A673 (cell line): Measurements from ENCODE around the gene MPP4. TPM values are rescaled to one million over a fixed set of nuclear protein-coding genes. Genes with fewer than 3 reads are reported as not detected.

ENCODE experiments used
- BruUV-seq: library from RNA; stranded (reverse); fragments of 400-500 nt; replicated peaks from 2 replicates; lab custom pipeline; 2021; lab: Mats Ljungman, UMichigan
- CTCF ChIA-PET: fragments of 300-600 bp; sonication (Branson Sonifier 250); formaldehyde crosslinking; loops from one replicate; lab custom pipeline; 2022; ENCODE audit warnings: antibody characterized with exemption; lab: Charles Lee
- POLR2A ChIA-PET: fragments of 300-600 bp; sonication (Branson Sonifier 250); formaldehyde crosslinking; loops from one replicate; lab custom pipeline; 2022; ENCODE audit warnings: antibody characterized with exemption; ENCODE audit not compliant: low non-redundant PET; lab: Charles Lee
- DNase-seq: peaks from one replicate; pipeline ENCODE4 v3.0.0-alpha.2; 2015; ENCODE audit warnings: low spot score
- H3K27ac ChIP-seq: fragments of 200-600 bp; sonication (generic); 2 replicates; pipeline ENCODE4 v1.5.1; 2016; ENCODE audit warnings: mixed run types, low read depth, mild to moderate bottlenecking, mixed read lengths, antibody characterized with exemption, low read length; ENCODE audit not compliant: poor library complexity, severe bottlenecking
- H3K27me3 ChIP-seq: fragments of 200-600 bp; sonication (generic); replicated peaks from 2 replicates; pipeline ENCODE4 v1.6.1; 2017; ENCODE audit warnings: mixed run types, low read depth, mild to moderate bottlenecking, mixed read lengths, antibody characterized with exemption, low read length; ENCODE audit not compliant: insufficient read depth, poor library complexity
- H3K36me3 ChIP-seq: fragments of 200-600 bp; sonication (generic); 2 replicates; pipeline ENCODE4 v1.6.1; 2016; ENCODE audit warnings: mixed run types, mild to moderate bottlenecking, mixed read lengths, antibody characterized with exemption, low read length; ENCODE audit not compliant: insufficient read depth, poor library complexity, severe bottlenecking
- H3K4me1 ChIP-seq: fragments of 200-600 bp; sonication (generic); 2 replicates; pipeline ENCODE4 v1.6.1; 2017; ENCODE audit warnings: mixed run types, mild to moderate bottlenecking, mixed read lengths, antibody characterized with exemption, low read length; ENCODE audit not compliant: insufficient read depth, poor library complexity, severe bottlenecking
- H3K4me3 ChIP-seq: fragments of 200-600 bp; sonication (generic); 2 replicates; pipeline ENCODE4 v1.5.1; 2016; ENCODE audit warnings: low read depth, mixed run types, mild to moderate bottlenecking, mixed read lengths, low read length; ENCODE audit not compliant: poor library complexity, severe bottlenecking
- H3K9me3 ChIP-seq: fragments of 200-600 bp; sonication (generic); 2 replicates; pipeline ENCODE4 v1.6.1; 2016; ENCODE audit warnings: mixed run types, low read depth, mild to moderate bottlenecking, mixed read lengths, antibody characterized with exemption, low read length; ENCODE audit not compliant: poor library complexity, severe bottlenecking
- CTCF ChIP-seq: fragments of 300-800, 200-600 bp; sonication (generic); conservative IDR thresholded peaks from 2 replicates; pipeline ENCODE4 v1.5.1; 2017; ENCODE audit warnings: low read depth, mild to moderate bottlenecking, antibody characterized with exemption, low read length, moderate library complexity, mixed read lengths
- EZH2 ChIP-seq: fragments of 200-600 bp; sonication (generic); IDR thresholded peaks from 2 replicates; pipeline ENCODE4 v1.6.1; 2017; ENCODE audit warnings: borderline replicate concordance, low read depth, mild to moderate bottlenecking, mixed read lengths, antibody characterized with exemption, low read length; ENCODE audit not compliant: poor library complexity, severe bottlenecking
- intact Hi-C: fragments of 100-400 bp; cut with micrococcal nuclease; formaldehyde crosslinking; loops from one replicate; pipeline ENCODE4 v1.10.0; 2022; ENCODE audit not compliant: unreplicated experiment
- total RNA-seq: library from RNA; stranded (reverse); gene quantifications from 2 replicates; pipeline ENCODE4 v1.2.3, GENCODE V29; 2021

The MPP4 gene
- total RNA-seq, 1 experiment from 2014 or later = 1.6 TPM

DNA sequence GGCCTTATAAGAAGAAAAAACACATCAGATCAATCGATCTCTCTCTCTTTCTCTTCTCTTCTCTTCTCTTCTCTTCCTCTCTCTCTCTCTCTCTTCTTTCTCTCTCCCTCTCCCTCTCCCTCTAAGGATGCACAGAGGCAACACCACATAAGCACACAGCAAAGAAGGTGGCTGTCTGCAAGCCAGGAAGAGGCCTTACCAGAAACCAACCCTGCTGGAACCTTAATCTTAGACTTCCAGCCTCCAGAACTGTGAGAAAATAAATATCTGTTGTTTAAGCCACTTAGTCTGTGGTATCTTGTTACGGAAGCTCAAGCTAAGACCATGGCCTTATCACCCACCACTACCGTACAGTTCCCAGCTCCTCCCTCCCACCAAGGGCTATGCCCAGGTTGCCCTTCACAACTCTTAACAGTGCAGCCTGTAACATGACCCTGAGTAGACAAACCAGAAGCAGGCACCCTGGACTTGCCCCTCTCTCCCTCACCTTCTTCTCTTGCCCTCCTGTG, 30.0 kb downstream of the MPP4 start:
- no peaks in the 10 kb centered on the region for H3K27me3 ChIP-seq
- no peak for TF ChIP-seq CTCF
- no peak for TF ChIP-seq EZH2
- no peaks in the 10 kb centered on the region for H3K36me3 ChIP-seq
- H3K4me3 ChIP-seq = no peak overlapping the region
- intact Hi-C loops = loop anchor here (5.0 kb wide), 1 partner anchor 509 kb away; no protein-coding TSS in a partner anchor
- H3K4me1 ChIP-seq = no peaks in the 10 kb centered on the region
- H3K27ac ChIP-seq = no peak overlapping the region
- ChIA-PET POLR2A (no interaction called here), CTCF (no interaction called here)
- no peaks in the 10 kb centered on the region for H3K9me3 ChIP-seq
- no TSS peak for BruUV-seq
- DNase-seq = no peak

GRCh38 chr2:201664334-201664733, 34.1 kb downstream of the MPP4 start:
- no peak for TF ChIP-seq EZH2
- no peak for TF ChIP-seq CTCF
- POLR2A ChIA-PET = no interaction called here
- no peaks in the 10 kb centered on the region for H3K36me3 ChIP-seq
- H3K9me3 ChIP-seq = no peaks in the 10 kb centered on the region
- DNase-seq = no peak
- no peaks in the 10 kb centered on the region for H3K4me1 ChIP-seq
- CTCF ChIA-PET = no interaction called here
- H3K4me3 ChIP-seq = no peak overlapping the region
- intact Hi-C loops = no loop called here
- no peaks in the 10 kb centered on the region for H3K27me3 ChIP-seq
- H3K27ac ChIP-seq = no peak overlapping the region
- no TSS peak for BruUV-seq

DNA sequence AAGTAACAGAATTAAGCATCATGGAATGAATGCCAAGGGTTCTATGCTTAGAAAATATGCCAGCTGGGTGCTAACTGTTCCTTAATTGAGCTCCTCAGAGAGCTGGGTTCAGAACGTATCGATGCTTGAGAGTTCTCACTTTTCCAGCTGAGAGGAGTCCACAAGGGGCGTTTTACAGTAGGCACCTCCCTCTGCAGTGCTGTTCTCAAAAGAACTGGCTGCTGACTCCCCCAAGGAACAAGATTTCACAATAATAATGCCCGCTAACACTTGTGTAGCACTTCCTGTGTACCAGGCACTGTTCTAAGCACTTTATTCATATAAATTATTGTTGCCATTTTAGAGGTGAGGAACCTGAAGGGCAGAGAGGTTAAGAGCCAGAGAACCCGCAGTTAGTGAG, 37.1 kb downstream of the MPP4 start:
- Histone ChIP-seq H3K36me3 (no peaks in the 10 kb centered on the region), H3K9me3 (no peaks in the 10 kb centered on the region), H3K4me1 (no peaks in the 10 kb centered on the region), H3K27me3 (no peaks in the 10 kb centered on the region), H3K27ac (no peak overlapping the region), H3K4me3 (no peak overlapping the region)
- ChIA-PET POLR2A (interaction anchor here (0.7 kb wide), 1 partner anchor 73 kb away, joined by 13 read pairs; no protein-coding TSS in a partner anchor), CTCF (no interaction called here)
- TF ChIP-seq EZH2 (no peak), CTCF (no peak)
- BruUV-seq = no TSS peak
- DNase-seq = peak; percentile 54
- intact Hi-C loops = no loop called here
